HCT116 (cell line): ENCODE measurements around the gene AGAP1.

Source experiments
- ATF3 ChIP-seq: IDR thresholded peaks from 2 replicates; pipeline ENCODE4 v1.6.1; 2012
- CEBPB ChIP-seq: IDR thresholded peaks from 2 replicates; pipeline ENCODE4 v1.6.1; 2012; ENCODE audit warnings: low read depth
- CTCF ChIP-seq, 3 experiments: fragments of 200-600 bp in 1 of 3; sonication (generic) in 1 of 3; IDR thresholded peaks in 2 of 3; conservative IDR thresholded peaks in 1 of 3; 2 replicates each; pipeline ENCODE4 v1.5.1; 2012 to 2017; ENCODE audit warnings: low read depth in 2 of 3, low read length in 2 of 3, antibody characterized with exemption in 1 of 3, borderline replicate concordance in 1 of 3, control low read depth in 1 of 3, mild to moderate bottlenecking in 1 of 3, mixed read lengths in 1 of 3, mixed run types in 1 of 3, moderate library complexity in 1 of 3; ENCODE audit not compliant: insufficient read depth in 1 of 3
- EZH2 ChIP-seq: fragments of 200-600 bp; sonication (generic); IDR thresholded peaks from 2 replicates; pipeline ENCODE4 v1.6.1; 2017; ENCODE audit warnings: antibody characterized with exemption, mixed run types
- EZH2phosphoT487 ChIP-seq: fragments of 200-600 bp; IDR thresholded peaks from 2 replicates; pipeline ENCODE4 v1.6.1; 2018; ENCODE audit warnings: antibody characterized with exemption, borderline replicate concordance
- MAX ChIP-seq: IDR thresholded peaks from 2 replicates; pipeline ENCODE4 v1.6.1; 2012
- POLR2A ChIP-seq: IDR thresholded peaks from 2 replicates; pipeline ENCODE4 v1.7.0; 2011; ENCODE audit warnings: borderline replicate concordance; ENCODE audit not compliant: insufficient read depth, insufficient read length; ENCODE audit errors: extremely low read depth
- POLR2AphosphoS5 ChIP-seq: IDR thresholded peaks from 2 replicates; pipeline ENCODE4 v1.6.1; 2011; ENCODE audit warnings: mild to moderate bottlenecking, low read depth, low read length, moderate library complexity
- SIN3A ChIP-seq: IDR thresholded peaks from 2 replicates; pipeline ENCODE4 v1.6.1; 2012; ENCODE audit warnings: low read depth
- SP1 ChIP-seq: IDR thresholded peaks from 2 replicates; pipeline ENCODE4 v1.6.1; 2012; ENCODE audit warnings: low read depth
- TCF7L2 ChIP-seq: IDR thresholded peaks from 2 replicates; pipeline ENCODE4 v1.7.0; 2011; ENCODE audit warnings: borderline replicate concordance, inconsistent platforms; ENCODE audit not compliant: insufficient read depth, insufficient read length; ENCODE audit errors: extremely low read depth
- YY1 ChIP-seq: IDR thresholded peaks from 2 replicates; pipeline ENCODE4 v1.6.1; 2011; ENCODE audit warnings: low read length, low read depth, moderate library complexity, mild to moderate bottlenecking; ENCODE audit not compliant: insufficient replicate concordance; ENCODE audit errors: extremely low read depth
- TF ChIP-seq, protein P1 (sequence below): IDR thresholded peaks from 2 replicates; pipeline ENCODE4 v1.6.1; 2012; ENCODE audit warnings: low read depth

- TF ChIP-seq CTCF (IDR thresholded peaks at IDR 0.05 in 2 of 3, conservative IDR thresholded peaks at IDR 0.05 in 1 of 3; ENCODE audit: borderline replicate concordance in 1 of 3, insufficient read depth in 1 of 3, low read depth in 2 of 3, low read length in 2 of 3) (no peak), TCF7L2 (no peak), MAX (no peak), ATF3 (no peak), CEBPB (no peak), SIN3A (no peak), EZH2phosphoT487 (no peak), YY1 (no peak), POLR2AphosphoS5 (no peak), EZH2 (no peak), SP1 (no peak), POLR2A (no peak)
- TF ChIP-seq, protein P1, sequence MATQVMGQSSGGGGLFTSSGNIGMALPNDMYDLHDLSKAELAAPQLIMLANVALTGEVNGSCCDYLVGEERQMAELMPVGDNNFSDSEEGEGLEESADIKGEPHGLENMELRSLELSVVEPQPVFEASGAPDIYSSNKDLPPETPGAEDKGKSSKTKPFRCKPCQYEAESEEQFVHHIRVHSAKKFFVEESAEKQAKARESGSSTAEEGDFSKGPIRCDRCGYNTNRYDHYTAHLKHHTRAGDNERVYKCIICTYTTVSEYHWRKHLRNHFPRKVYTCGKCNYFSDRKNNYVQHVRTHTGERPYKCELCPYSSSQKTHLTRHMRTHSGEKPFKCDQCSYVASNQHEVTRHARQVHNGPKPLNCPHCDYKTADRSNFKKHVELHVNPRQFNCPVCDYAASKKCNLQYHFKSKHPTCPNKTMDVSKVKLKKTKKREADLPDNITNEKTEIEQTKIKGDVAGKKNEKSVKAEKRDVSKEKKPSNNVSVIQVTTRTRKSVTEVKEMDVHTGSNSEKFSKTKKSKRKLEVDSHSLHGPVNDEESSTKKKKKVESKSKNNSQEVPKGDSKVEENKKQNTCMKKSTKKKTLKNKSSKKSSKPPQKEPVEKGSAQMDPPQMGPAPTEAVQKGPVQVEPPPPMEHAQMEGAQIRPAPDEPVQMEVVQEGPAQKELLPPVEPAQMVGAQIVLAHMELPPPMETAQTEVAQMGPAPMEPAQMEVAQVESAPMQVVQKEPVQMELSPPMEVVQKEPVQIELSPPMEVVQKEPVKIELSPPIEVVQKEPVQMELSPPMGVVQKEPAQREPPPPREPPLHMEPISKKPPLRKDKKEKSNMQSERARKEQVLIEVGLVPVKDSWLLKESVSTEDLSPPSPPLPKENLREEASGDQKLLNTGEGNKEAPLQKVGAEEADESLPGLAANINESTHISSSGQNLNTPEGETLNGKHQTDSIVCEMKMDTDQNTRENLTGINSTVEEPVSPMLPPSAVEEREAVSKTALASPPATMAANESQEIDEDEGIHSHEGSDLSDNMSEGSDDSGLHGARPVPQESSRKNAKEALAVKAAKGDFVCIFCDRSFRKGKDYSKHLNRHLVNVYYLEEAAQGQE, result no peak
These were observed 627.7 kb downstream of the AGAP1 start for GRCh38 chr2:236121546-236121945.
